Stimulated activated memory B cell treated with anti-CD40 and anti-IgM and Interleukin-4, amounts not matched to agents 10 μg/mL and 1 μg/mL and 100 μg/mL, for 72 hours (primary cell): ENCODE measurements around the gene KLHL1.

Source experiments
- ATAC-seq: fragments of 150-1000 bp; cut with Tn5 transposase; 2 replicates; pipeline ENCODE4 v1.10.0; 2021
- H3K27ac Mint-ChIP-seq: one replicate; pipeline ENCODE4 v1.8.0; 2022; ENCODE audit warnings: mild to moderate bottlenecking, mixed read lengths
- H3K27me3 Mint-ChIP-seq: one replicate; pipeline ENCODE4 v1.8.0; 2022; ENCODE audit warnings: mixed read lengths
- H3K36me3 Mint-ChIP-seq: one replicate; pipeline ENCODE4 v1.8.0; 2022; ENCODE audit warnings: mixed read lengths
- H3K4me1 Mint-ChIP-seq: one replicate; pipeline ENCODE4 v1.8.0; 2022; ENCODE audit warnings: mixed read lengths
- H3K4me3 Mint-ChIP-seq: one replicate; pipeline ENCODE4 v1.8.0; 2022; ENCODE audit warnings: mild to moderate bottlenecking, moderate library complexity, mixed read lengths
- H3K9me3 Mint-ChIP-seq: one replicate; pipeline ENCODE4 v1.8.0; 2022; ENCODE audit warnings: mixed read lengths

The KLHL1 gene

GRCh38 chr13:69720278-69720983 is 387.8 kb downstream of the KLHL1 start:
- Mint-ChIP-seq H3K4me1 (no peaks in the 10 kb centered on the region), H3K27me3 (no peaks in the 10 kb centered on the region), H3K27ac (no peak overlapping the region), H3K4me3 (no peak overlapping the region), H3K9me3 (no peaks in the 10 kb centered on the region), H3K36me3 (no peaks in the 10 kb centered on the region)
- no peak for ATAC-seq

DNA sequence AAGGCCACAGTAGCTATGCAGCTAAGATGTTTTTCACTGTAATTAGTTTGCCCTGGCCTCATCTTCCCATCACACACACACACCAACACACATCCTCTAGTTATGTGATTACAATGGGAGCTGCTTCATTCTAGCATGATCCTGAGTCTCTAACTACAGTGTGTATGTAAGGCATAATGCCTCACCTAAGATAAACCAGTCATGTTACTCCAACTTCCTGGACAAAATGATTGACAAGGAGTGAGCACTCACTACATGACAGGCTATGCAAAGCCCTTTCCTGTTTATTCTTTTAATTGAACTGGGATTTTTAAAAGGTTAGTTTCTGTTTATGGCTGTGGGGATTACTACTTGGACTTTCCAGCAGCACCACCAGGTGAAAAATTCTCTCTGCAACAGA is 401.4 kb downstream of the KLHL1 start:
- H3K27ac Mint-ChIP-seq = no peak overlapping the region
- no peaks in the 10 kb centered on the region for H3K4me1 Mint-ChIP-seq
- H3K36me3 Mint-ChIP-seq = no peaks in the 10 kb centered on the region
- ATAC-seq = no peak
- H3K4me3 Mint-ChIP-seq = no peak overlapping the region
- no peaks in the 10 kb centered on the region for H3K9me3 Mint-ChIP-seq
- H3K27me3 Mint-ChIP-seq = no peaks in the 10 kb centered on the region

GRCh38 chr13:69704311-69704710 is 403.9 kb downstream of the KLHL1 start:
- Mint-ChIP-seq H3K36me3 (no peaks in the 10 kb centered on the region), H3K9me3 (no peaks in the 10 kb centered on the region)

DNA sequence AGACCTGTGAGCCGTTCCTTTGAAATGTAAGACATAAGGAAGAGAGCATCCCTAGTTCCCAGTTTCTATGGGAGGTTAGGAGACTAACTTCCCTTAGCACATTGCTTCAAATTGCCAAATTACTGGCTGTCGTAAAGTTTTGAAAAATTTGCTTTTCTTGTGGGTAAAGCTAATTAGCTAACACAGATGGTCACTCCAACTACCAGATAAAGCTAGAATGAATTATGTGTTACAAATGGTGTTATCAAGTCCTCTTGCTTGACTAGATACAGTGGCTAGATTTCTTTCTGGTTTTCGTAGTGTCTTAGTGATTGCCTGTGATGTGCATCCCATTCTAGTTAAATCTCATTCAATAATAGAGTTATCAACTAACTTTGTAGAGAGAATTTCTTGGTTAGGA is 417.3 kb downstream of the KLHL1 start:
- H3K27me3 Mint-ChIP-seq = no peaks in the 10 kb centered on the region

More at GRCh38 chr13:69704311-69704710, 403.9 kb downstream of the KLHL1 start:
- no peak for ATAC-seq
- Mint-ChIP-seq H3K27ac (no peak overlapping the region), H3K4me3 (no peak overlapping the region), H3K27me3 (no peaks in the 10 kb centered on the region), H3K4me1 (no peaks in the 10 kb centered on the region)

GRCh38 chr13:69683921-69684686 is 424.1 kb downstream of the KLHL1 start:
- no peaks in the 10 kb centered on the region for H3K36me3 Mint-ChIP-seq
- H3K27ac Mint-ChIP-seq = no peak overlapping the region
- no peak overlapping the region for H3K4me3 Mint-ChIP-seq
- no peaks in the 10 kb centered on the region for H3K27me3 Mint-ChIP-seq
- H3K4me1 Mint-ChIP-seq = no peaks in the 10 kb centered on the region
- H3K9me3 Mint-ChIP-seq = peaks cover 5% of the 10 kb centered on the region
- no peak for ATAC-seq

More for the DNA sequence above, 417.3 kb downstream of the KLHL1 start:
- H3K9me3 Mint-ChIP-seq = no peaks in the 10 kb centered on the region
- no peak for ATAC-seq
- H3K36me3 Mint-ChIP-seq = no peaks in the 10 kb centered on the region
- no peak overlapping the region for H3K27ac Mint-ChIP-seq
- no peak overlapping the region for H3K4me3 Mint-ChIP-seq
- no peaks in the 10 kb centered on the region for H3K4me1 Mint-ChIP-seq

- peaks cover 5% of the 10 kb centered on the region for H3K9me3 Mint-ChIP-seq
- H3K27ac Mint-ChIP-seq = no peak overlapping the region
- no peaks in the 10 kb centered on the region for H3K36me3 Mint-ChIP-seq
- H3K4me1 Mint-ChIP-seq = no peaks in the 10 kb centered on the region
- H3K4me3 Mint-ChIP-seq = no peak overlapping the region
- no peaks in the 10 kb centered on the region for H3K27me3 Mint-ChIP-seq
- no peak for ATAC-seq
Measured at GRCh38 chr13:69681722-69682121, 426.5 kb downstream of the KLHL1 start.

DNA sequence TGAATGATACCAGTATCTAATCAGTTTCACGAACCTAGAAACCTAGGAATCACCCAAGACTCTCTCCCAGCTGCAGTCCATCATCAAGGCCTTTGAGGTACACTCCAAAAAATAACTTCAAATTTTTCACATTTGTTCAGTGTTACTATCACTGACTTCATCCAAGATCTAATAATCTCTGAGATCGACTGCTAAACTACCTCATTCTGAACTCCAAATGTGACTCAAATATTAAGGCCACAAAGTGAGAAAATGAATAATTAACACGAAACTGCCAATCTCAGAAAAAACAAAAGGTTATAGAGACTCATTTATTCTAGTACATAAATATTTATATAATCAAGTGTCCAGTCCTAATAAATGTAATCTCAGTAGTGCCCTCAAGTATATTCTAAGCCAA is 430.9 kb downstream of the KLHL1 start:
- ATAC-seq = no peak
- H3K36me3 Mint-ChIP-seq = no peaks in the 10 kb centered on the region
- no peak overlapping the region for H3K4me3 Mint-ChIP-seq
- H3K4me1 Mint-ChIP-seq = no peaks in the 10 kb centered on the region
- H3K27me3 Mint-ChIP-seq = no peaks in the 10 kb centered on the region
- H3K27ac Mint-ChIP-seq = no peak overlapping the region
- peaks cover 5% of the 10 kb centered on the region for H3K9me3 Mint-ChIP-seq

- no peak for ATAC-seq
- Mint-ChIP-seq H3K9me3 (peaks cover 5% of the 10 kb centered on the region), H3K4me1 (no peaks in the 10 kb centered on the region)
Measured at GRCh38 chr13:69676286-69676685, 432.0 kb downstream of the KLHL1 start.

DNA sequence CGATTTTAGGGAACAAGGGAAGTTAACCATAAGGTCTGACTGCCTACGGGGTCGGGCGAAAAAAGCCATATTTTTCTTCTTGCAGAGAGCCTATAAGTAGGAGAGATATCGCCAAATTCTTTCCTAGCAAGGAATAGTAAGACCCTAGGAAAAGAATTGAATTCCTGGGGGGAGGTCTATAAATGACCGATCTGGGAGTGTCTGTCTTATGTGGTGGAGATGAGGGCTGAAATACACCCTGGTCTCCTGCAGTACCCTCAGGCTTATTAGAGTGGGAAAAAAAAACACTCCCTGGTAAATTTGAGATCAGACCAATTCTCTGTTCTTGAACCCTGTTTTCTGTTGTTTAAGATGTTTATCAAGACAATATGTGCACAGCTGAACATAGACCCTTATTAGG is 448.1 kb downstream of the KLHL1 start:
- ATAC-seq = no peak
- peaks cover 8% of the 10 kb centered on the region for H3K9me3 Mint-ChIP-seq

More at GRCh38 chr13:69676286-69676685, 432.0 kb downstream of the KLHL1 start:
- Mint-ChIP-seq H3K27me3 (no peaks in the 10 kb centered on the region), H3K27ac (no peak overlapping the region), H3K4me3 (no peak overlapping the region), H3K36me3 (no peaks in the 10 kb centered on the region)

GRCh38 chr13:69657676-69658075 is 450.6 kb downstream of the KLHL1 start:
- no peak for ATAC-seq
- no peaks in the 10 kb centered on the region for H3K36me3 Mint-ChIP-seq
- H3K4me1 Mint-ChIP-seq = no peaks in the 10 kb centered on the region
- peaks cover 9% of the 10 kb centered on the region for H3K9me3 Mint-ChIP-seq
- H3K27ac Mint-ChIP-seq = no peak overlapping the region
- no peak overlapping the region for H3K4me3 Mint-ChIP-seq
- H3K27me3 Mint-ChIP-seq = no peaks in the 10 kb centered on the region

More for the DNA sequence above, 448.1 kb downstream of the KLHL1 start:
- Mint-ChIP-seq H3K36me3 (no peaks in the 10 kb centered on the region), H3K27me3 (no peaks in the 10 kb centered on the region), H3K4me1 (no peaks in the 10 kb centered on the region), H3K4me3 (no peak overlapping the region), H3K27ac (no peak overlapping the region)

DNA sequence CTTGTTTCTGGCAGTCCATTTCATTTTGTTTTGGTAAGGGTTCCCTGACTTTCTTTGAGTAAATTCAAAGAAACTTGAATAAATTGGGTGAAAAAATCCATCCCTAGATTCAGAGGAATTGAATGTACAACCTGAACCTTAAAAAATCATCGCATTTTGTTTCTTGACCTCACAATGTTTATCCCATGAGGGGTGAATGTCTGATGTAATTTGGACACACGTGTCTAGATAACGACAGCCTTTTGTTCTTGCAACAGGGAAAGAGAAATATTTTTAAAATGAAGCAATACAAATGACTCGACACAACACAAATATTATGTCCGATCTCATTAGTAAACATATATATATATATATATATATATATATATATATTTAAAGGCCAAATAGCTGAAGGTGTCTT is 453.9 kb downstream of the KLHL1 start:
- H3K4me3 Mint-ChIP-seq = no peak overlapping the region
- no peak overlapping the region for H3K27ac Mint-ChIP-seq
- no peaks in the 10 kb centered on the region for H3K4me1 Mint-ChIP-seq
- no peaks in the 10 kb centered on the region for H3K36me3 Mint-ChIP-seq
- ATAC-seq = no peak
- peaks cover 5% of the 10 kb centered on the region for H3K9me3 Mint-ChIP-seq
- no peaks in the 10 kb centered on the region for H3K27me3 Mint-ChIP-seq
